GM21528 (cell line): ENCODE results near the gene CEP170.
A peak's percentile ranks its signal among the peaks of the same experiment; 100 is the strongest.
"Not testable (repeated sequence)": the region's sequence is repeated elsewhere in the genome, so short reads cannot be mapped to it uniquely, and the experiment has no call there.

ENCODE experiments used
- ATAC-seq: cut with Tn5 transposase; IDR thresholded peaks from one replicate; pipeline ENCODE4 v1.9.1; 2021; ENCODE audit warnings: mild to moderate bottlenecking, moderate library complexity; ENCODE audit not compliant: unreplicated experiment, low FRiP score

The CEP170 gene

GRCh38 chr1:243183661-243184060 lies 71.4 kb downstream of the CEP170 start:
- not testable (repeated sequence) for ATAC-seq

- ATAC-seq: not testable (repeated sequence)
These were observed 71.9 kb downstream of the CEP170 start for GRCh38 chr1:243183176-243183575.

GRCh38 chr1:243179720-243180119 lies 75.4 kb downstream of the CEP170 start:
- no peak for ATAC-seq

- ATAC-seq: not testable (repeated sequence)
These were observed 77.3 kb downstream of the CEP170 start for GRCh38 chr1:243177792-243178191.

- not testable (repeated sequence) for ATAC-seq
These were observed 81.2 kb downstream of the CEP170 start for GRCh38 chr1:243173758-243174369.

GRCh38 chr1:243164911-243165310 lies 90.2 kb downstream of the CEP170 start:
- ATAC-seq: not testable (repeated sequence)

GRCh38 chr1:243150906-243151305 lies 104.2 kb downstream of the CEP170 start:
- ATAC-seq: not testable (repeated sequence)

- not testable (repeated sequence) for ATAC-seq
These were observed 106.0 kb downstream of the CEP170 start for GRCh38 chr1:243149120-243149519.

GRCh38 chr1:243147351-243147750 lies 107.7 kb downstream of the CEP170 start:
- not testable (repeated sequence) for ATAC-seq

- not testable (repeated sequence) for ATAC-seq
These were observed 114.6 kb downstream of the CEP170 start for GRCh38 chr1:243140498-243140897.

- ATAC-seq: not testable (repeated sequence)
These were observed 132.1 kb downstream of the CEP170 start for GRCh38 chr1:243122876-243123409.

GRCh38 chr1:243121939-243122338 lies 133.1 kb downstream of the CEP170 start:
- ATAC-seq: not testable (repeated sequence)

- ATAC-seq: not testable (repeated sequence)
These were observed 136.3 kb downstream of the CEP170 start for GRCh38 chr1:243118601-243119322.

- ATAC-seq: not testable (repeated sequence)
These were observed 138.9 kb downstream of the CEP170 start for GRCh38 chr1:243116187-243116586.

- peak; percentile 8 for ATAC-seq
These were observed 140.3 kb downstream of the CEP170 start for GRCh38 chr1:243114769-243115168.

- ATAC-seq: peak; percentile 94
These were observed 140.9 kb downstream of the CEP170 start for GRCh38 chr1:243114059-243114713.

- ATAC-seq: not testable (repeated sequence)
These were observed 147.9 kb downstream of the CEP170 start for GRCh38 chr1:243107171-243107570.

- ATAC-seq: not testable (repeated sequence)
These were observed 149.3 kb downstream of the CEP170 start for GRCh38 chr1:243105652-243106332.

GRCh38 chr1:243105104-243105503 lies 150.0 kb downstream of the CEP170 start:
- ATAC-seq: not testable (repeated sequence)

- ATAC-seq: not testable (repeated sequence)
These were observed 150.6 kb downstream of the CEP170 start for GRCh38 chr1:243104452-243104851.
